GM20431 (cell line): ENCODE data around the gene MICAL1.

Source experiments
- in situ Hi-C: fragments of 300-500 bp; cut with MseI, MboI; formaldehyde crosslinking; loops from one replicate; pipeline ENCODE4 v1.15.0; 2020; ENCODE audit warnings: low sequenced_read_pairs; ENCODE audit not compliant: unreplicated experiment

MICAL1 gene

DNA sequence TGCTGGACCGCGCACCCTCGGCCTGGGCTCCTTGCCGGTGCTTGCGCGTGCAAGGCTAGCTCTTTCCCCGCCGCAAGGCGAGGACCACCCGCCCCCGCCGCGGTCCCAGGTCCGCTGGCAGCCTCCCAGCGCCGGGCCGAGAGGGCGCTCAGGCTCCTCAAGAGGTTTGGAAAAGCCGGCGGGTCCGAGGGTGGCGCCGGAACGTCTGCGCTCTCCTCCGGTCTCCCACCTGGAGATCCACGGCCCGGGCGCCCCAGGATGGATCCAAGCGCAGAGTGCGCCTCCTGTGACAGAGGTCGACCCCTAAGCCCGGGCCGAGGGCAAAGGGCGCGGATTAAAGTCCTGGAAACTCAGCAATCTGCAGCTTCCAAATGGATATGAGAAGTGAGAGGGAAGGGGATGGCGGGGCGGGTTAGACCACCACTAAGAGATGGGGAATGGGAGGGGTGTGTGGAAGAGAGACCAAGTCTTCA is 575 bp upstream of the MICAL1 start:
- in situ Hi-C loops, result no loop called here

DNA sequence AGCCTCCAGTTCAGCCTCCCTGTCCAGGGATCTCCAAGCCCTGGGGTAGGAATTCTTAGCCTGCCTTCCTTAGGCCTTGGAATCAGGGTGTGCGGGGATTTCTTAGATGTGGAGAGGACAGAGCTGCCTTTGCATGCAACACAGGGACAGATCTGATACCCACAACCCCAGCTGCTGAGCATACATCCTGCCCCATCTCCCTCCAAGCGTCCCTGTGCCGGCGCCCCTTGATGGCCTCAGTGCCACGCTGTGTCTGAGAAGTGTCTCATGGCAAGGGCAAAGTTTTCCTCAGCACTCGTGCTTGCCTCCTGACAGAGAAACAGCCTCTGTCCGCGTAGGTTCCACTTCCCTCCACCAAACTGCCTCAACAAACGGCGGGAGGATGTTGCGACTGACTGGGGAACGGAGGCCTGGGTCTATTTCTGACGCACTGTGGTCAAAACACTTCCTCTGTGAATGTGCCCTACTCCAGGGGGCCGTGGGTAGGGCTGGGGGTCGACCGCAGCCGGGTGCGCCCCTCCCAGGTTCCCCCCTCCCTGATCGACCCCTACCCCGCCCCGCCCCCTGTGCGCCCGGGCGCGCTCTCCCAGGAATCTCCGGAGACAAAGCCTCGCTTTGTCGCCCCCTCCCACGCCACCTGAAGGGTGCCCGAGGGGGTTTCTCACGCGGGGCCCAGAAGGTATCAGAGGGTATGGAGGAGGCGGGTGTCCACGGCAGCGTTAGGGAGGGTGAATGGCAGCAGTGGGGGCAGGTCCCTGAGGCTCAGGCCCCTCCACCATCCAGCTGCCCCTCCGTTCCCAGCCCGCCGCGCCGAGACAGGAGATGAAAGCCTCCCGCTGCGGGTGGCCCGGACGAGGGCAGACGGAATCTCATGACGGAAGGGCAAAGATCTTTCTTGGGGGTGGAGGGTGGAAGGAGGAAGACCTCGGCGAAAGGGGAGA is 806 bp downstream of the MICAL1 start:
- in situ Hi-C loops, result no loop called here

DNA sequence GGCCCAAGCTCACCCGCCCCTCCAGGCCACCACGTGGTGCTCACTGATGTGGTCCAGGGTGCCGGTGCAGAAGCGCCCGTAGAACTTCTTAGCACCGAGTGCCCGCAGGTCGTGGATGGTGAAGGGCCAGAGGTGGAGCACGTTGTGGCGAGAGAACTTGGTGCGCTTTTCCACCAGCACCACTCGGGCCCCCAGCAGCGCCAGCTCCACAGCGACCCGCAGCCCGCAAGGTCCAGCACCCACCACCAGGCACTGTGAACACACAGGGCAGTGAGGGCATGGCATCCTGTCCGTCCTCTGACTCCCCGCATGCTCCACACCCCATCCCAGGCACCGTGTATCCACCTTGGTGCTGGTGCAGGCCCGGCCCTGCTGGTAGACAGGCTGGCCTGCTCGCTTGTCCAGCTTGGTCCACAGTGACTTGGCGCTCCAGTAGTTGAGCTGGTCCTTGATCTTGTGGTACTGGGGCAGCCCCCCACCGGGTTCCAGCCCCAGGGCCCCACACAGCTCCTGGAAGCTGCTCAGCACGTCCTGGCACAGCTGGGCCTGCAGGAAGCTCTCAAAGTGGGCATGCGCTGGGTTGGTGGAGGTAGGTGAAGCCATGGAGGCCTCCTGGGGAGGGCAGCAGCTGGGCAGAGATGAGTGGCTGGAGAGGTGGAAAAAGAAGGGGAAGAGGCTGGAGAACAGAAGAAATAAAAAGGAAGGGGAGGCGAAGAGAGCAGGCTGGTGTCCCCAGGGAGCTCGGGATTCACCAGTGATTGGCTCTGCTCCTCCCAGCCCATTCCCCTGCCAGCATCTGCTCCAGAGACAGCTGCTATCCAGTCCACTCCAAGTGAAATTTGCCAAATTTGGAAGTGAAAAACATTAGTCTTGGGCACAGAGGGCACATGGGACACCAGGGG is 1.7 kb downstream of the MICAL1 start:
- in situ Hi-C loops, result no loop called here

DNA sequence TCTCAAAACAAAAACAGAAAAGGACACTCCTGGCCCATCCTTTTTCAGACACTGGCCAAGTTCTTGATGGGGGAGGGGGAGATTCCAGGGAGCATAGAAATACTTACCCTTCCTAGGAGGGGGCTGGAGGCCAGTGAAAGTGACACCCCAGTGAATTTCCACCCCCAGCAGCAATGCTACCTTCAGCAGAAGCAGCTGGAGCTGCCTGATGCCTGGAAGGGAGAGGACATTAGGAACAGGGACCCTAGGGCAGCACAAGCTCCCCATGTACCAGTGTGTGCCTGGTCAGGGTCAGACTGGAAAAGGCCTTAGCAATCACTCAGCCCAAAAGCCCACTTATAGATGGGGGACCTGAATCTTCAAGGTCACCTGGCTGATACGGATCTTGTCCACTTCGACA is 2.4 kb downstream of the MICAL1 start:
- in situ Hi-C loops, result no loop called here

DNA sequence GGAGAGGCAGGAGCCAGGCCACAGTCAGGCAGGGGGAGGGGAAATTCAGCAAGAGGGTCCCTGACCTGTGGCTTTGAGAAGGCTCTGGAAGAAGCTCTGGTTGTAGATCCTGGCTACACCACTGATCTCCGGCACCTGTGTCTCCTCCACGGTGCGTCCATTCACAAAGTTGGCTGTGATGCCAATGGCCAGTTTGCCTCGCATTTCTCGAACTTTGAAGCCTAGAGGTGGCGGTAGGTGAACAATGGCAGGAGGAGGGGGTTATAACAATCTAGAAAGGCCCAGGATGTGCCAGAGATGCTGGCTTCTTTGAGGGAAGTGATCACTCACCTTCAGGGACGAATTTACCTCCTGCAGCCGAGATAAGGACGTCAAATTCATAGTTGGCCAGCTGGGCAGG is 3.4 kb downstream of the MICAL1 start:
- in situ Hi-C loops, result no loop called here

DNA sequence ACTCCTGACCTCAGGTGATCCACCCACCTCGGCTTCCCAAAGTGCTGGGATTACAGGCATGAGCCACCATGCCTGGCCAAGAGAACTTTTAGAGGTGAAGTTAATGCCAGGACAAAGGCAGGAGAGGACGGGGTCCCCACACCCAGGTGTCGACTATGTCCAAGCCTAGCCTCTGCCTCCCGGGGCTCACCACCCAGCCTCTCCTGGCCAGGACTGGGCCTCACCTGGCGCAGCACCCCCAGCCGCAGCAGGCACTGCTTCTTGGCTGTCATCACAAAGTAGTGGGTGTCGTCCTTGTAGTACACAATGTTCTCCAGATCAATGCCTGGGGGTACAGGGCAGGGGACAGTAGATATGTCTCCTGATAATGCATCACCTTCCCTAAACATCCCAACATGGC is 4.2 kb downstream of the MICAL1 start:
- in situ Hi-C loops, result no loop called here

DNA sequence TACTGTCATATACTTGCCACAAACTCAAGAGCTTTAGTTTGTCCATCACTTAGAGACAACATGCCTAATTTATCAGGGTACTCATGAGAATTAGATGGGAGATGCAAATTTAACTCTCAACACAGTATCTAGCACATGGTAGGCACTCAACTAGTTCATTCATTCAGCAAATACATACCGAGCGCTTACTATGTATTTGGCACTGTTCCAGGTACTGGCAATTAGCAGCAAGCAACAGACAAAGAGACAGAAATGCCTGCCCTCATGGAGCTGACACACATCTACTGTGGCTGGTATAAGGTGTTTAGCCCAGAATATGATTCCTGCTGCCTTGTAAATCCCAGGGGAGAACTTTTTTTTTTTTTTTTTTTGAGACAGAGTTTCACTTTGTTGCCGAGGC is 4.8 kb downstream of the MICAL1 start:
- in situ Hi-C loops, result no loop called here

DNA sequence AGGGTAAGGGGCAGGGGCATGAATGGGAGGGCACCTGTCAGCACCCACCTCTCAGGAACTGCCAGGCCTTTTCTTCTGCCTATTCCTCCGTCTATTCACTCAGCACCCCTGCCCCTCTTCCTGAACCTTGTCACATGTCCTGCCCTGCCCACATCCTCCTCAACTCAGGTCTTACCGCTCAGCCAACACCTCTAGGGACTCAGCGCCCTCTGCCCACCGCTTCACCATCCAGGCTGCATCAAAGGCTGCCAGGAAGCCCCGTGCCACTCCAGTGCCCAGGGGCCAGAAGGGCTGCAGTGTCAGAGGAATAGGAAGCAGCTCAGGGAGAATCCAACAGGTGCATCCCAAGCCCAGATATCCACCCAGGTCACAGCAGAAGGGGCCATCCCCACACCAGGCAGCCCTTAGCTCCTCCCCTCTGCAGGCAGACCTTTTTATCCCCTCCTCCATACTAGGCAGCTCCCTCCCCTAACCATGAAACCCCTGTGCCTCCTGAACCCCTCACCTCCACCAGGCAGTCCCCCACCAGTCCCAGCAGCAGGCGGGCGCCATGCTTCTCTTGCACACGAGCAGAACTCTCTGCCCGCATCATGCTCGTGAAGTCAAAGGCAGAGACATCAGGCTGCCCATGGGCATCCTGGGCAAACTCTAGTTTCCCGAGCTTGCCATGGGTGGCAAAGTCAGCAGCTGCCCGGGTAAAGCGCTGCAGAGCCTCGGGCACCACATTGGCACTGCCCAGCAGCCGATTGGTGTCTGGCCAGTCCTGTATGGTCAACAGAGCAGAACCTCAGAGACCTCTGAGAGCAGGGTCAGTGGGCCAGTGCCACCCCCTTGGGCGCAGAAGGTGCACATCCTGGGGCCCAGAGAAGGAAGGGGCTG is 5.5 kb downstream of the MICAL1 start:
- in situ Hi-C loops, result no loop called here

DNA sequence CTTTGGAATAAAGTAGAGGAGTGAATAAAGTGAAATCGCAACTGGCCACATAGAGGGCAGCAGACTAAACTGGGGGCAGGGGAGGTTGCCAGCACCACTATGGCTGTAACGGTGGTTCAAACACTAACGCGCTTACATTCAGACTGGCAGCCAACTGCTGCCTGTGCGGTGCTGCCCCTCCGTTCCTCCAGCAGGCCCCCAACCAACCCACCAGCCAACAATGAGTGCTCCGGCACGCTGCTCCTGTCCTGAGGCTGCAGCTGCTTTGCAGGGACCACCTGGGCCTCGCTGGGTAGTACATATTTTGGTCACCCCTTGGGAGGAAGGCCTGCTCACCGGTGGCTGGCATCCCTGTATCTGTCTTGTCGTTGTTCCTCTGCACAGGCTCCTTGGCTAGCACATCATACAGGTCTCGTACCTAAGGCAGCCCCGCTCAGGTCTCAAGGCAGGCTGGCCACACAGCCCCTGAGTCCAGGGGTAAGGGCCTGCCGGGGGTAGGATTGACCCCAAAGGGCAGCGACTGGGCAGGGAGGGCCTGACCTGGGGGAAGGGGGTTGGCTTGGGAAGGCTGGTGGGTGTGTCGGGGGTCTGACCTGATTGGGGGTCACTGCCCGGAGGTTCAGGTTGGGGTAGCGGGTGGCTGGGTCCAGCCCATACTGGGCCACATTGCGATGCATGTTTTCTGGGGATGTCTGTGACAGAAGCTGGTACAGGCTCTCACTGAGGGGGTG is 6.3 kb downstream of the MICAL1 start:
- in situ Hi-C loops, result no loop called here

DNA sequence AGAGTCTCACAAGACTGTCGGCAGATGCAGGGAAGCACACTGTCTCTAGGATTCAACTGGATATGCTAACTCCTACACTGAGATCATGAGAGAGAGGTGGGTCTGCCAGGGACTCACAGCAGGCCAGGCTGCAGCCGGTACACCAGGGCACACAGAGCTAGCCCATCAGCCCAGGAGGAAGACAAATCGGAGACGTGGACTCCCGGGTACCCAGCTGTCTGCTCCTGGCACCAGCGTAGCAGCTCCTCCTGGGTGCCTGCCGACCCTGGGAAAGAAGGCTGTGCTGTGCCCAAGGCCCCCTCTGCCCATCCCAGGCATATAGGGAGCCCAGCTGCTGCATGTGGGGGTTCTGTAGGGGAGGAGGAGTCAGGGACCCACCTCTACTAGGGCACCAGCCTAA is 7.0 kb downstream of the MICAL1 start:
- in situ Hi-C loops, result no loop called here

DNA sequence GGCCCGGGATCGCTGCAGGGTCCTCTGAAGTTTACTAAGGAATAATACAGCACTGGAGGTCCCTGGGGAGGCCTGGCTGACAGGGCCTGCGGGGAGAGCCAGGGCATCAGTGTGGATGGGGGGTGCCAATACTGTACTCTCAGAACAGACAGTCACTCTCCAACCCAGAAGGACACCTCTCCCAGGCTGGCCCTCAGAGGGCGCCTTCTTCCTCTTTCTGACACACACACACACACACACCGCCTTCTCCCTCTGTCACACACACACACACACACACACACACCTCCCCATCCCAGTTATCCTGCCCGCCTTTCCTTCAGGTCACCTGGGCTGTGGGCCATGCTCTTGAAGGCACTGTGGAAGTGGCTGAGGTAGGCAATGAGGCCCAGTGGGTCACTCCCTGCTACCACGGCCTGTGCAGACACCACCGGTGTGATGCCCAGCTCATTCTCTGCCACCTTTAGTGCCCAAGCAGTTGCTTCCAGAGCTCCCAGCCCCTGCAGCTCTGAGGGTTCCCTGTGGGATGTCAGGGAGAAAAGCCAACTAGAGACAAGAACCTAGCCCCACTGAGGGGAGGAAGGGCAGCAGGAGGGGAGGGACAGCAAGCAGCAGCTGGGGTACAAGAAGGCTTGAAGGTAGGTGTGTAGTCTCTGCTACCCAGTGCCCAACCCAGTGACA is 7.6 kb downstream of the MICAL1 start:
- in situ Hi-C loops, result no loop called here

DNA sequence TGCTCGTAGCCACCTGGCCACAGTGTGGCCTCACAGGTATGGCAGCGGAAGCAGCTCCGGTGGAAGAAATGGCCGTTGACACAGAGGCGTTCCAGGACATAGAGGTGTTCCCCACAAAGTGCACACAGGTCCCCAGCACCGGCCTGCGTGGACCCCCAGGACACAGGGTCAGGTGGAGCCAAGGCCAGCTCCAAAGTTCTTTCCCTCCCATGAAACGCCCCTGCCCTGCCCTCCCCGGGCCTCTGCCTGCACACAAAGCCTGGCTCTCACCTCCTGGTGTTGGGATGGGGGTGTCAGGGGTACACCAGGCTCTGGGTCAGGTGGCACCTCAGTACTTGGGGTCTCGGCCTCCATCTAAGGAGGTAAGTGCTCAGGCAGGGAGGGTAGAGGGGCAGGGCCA is 8.5 kb downstream of the MICAL1 start:
- in situ Hi-C loops, result no loop called here

DNA sequence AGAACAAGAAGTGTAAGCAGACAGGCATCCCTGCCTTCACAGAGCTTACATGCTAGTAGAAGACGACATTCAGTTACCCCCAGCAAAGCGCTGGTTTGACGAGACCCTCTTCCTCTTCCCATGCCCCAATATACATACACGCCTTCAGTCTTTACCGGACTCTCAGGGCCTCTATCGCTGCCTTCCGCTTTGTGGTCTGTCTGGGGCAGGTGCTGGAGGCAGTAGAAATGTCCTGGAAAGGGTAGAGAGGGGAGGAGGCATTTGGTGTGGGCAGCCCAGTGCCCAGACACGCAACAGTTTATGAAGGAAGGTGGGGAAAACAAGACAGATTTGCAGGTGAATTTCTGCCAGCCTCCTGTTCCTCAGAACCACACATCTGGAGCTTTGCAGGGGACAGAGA is 9.0 kb downstream of the MICAL1 start:
- in situ Hi-C loops, result no loop called here

DNA sequence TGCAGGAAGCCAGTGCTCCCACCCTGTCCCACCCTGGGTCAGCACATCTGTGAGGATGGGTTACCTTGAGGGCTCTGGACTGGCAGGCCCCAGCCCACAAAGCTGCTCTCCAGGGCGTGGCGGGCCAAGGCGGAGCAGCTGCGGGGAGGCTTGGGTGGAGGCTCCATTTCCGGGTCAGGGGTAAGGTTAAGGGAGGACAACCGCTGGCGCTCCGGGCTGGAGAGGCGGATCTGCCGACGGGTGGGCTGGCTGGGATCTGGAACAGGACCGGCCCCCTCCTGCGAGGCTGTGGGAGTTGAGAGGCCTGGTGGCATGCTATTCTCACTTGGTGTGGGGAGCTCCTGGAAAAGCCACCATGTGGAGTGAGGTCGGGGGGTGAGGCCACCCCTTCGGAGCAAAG is 9.5 kb downstream of the MICAL1 start:
- in situ Hi-C loops, result no loop called here

DNA sequence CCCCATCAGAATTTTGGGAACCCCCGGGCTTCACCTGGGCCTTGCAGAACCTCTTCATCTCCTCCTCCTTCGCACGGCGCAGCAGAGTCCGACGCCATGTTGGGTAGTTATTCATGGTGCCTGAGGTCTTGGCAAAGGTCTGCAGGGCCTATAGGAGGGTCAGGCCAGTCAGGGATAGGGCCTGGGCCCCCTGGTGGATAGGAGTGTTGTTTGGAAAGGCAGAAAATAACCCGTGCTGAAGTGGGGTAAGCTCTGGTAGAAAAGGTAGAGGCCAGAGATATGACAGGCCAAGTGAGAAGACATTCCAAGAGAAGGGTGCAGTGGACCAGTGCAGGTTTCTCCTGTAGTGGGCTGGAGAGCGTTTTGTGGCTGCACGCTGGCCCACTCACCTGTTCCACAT is 10.2 kb downstream of the MICAL1 start:
- in situ Hi-C loops, result no loop called here

DNA sequence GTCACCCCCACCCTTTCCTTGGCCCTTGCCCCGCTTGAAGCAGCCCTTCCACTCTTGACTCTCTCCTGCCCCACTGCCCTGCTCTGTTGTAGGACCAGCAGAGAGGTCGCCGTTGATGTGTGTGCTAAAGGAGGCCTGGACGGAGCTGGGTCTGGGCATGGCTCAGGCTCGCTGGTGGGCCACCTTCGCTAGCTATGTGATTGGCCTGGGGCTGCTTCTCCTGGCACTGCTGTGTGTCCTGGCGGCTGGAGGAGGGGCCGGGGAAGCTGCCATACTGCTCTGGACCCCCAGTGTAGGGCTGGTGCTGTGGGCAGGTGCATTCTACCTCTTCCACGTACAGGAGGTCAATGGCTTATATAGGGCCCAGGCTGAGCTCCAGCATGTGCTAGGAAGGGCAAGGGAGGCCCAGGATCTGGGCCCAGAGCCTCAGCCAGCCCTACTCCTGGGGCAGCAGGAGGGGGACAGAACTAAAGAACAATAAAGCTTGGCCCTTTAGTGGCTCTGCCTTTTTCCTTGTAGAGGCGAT is 12.1 kb downstream of the MICAL1 start:
- in situ Hi-C loops, result no loop called here

DNA sequence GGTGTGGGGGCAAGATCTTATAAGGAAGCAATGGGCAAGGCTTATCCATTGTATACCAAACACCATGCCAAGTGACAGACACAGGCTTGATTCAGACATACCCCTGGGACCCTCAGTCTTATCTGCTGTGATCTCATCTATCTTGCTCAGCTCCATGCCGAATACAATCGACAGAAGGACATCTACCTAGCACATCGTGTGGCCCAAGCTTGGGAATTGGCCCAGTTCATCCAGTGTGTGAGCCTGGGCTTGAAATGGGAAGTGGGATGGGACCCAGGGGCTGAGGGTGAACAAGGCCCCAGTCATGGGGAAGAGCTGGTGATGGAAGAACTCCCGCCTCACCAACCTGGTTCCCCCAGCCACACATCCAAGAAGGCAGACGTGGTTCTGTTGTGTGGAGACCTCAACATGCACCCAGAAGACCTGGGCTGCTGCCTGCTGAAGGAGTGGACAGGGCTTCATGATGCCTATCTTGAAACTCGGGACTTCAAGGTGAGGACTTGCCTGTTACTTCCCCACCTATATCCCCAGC is 13.1 kb downstream of the MICAL1 start:
- in situ Hi-C loops, result no loop called here

DNA sequence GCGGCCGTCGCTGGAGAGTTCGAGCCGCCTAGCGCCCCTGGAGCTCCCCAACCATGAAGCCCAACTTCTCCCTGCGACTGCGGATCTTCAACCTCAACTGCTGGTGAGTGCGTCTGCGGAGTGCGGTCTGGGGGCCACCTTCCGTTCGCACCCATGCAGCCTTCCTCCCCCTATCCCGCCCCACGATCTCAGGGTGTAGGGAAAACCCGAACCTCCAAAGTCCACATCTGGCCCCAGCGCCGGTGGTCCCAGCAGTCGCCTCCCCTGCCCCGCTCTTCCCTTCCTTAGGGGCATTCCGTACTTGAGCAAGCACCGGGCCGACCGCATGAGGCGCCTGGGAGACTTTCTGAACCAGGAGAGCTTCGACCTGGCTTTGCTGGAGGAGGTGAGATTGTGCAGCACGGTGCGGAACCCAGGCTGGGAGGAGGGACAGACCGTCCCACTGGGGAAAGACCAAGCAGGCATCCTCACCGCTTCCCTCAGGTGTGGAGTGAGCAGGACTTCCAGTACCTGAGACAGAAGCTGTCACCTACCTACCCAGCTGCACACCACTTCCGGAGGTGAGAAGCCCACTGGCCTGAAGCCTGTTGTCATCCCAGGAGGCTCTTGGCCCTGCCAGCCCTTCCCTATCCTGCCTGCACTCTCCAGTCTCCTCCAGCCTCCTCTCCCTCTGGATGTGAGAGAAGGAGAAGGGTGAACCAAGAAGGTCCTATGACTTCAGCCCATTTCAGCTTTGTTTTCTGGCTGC is 14.3 kb downstream of the MICAL1 start:
- in situ Hi-C loops, result no loop called here
